Brain microvascular endothelial cell (primary cell): Measurements from ENCODE around the gene FAM222B.

Source experiments
- DNase-seq: peaks from one replicate; pipeline ENCODE4 v3.0.0-alpha.2; 2020
- H3K27ac ChIP-seq: fragments of 250-450 bp; sonication (Bioruptor Pico); 2 replicates; pipeline ENCODE4 v1.5.1; 2020; ENCODE audit warnings: mild to moderate bottlenecking, moderate library complexity
- H3K27me3 ChIP-seq: fragments of 250-450 bp; sonication (Bioruptor Pico); replicated peaks from 2 replicates; pipeline ENCODE4 v1.5.1; 2020; ENCODE audit warnings: mild to moderate bottlenecking
- H3K36me3 ChIP-seq: fragments of 250-450 bp; sonication (Bioruptor Pico); replicated peaks from 2 replicates; pipeline ENCODE4 v1.5.1; 2020; ENCODE audit warnings: mild to moderate bottlenecking
- H3K4me3 ChIP-seq: 2 replicates; pipeline ENCODE4 v1.5.1; 2011; ENCODE audit warnings: low read depth, mild to moderate bottlenecking, control low read depth, low read length, moderate library complexity
- CTCF ChIP-seq: IDR thresholded peaks from 2 replicates; pipeline ENCODE4 v1.5.1; 2011; ENCODE audit warnings: low read depth, mild to moderate bottlenecking, moderate library complexity, low read length, control low read depth, inconsistent platforms; ENCODE audit errors: missing control alignments
- in situ Hi-C: cut with HindIII; loops from 2 replicates; pipeline ENCODE4 v1.10.0; 2017; ENCODE audit warnings: low sequenced_read_pairs, low pct_ligation_motif_present

Gene FAM222B

GRCh38 chr17:28735242-28735722 is 107.3 kb downstream of the FAM222B start:
- TF ChIP-seq CTCF, result no peak
- in situ Hi-C loops, result no loop called here
- no peaks in the 10 kb centered on the region for H3K27me3 ChIP-seq
- peak; percentile 26 for DNase-seq
- no peak overlapping the region for H3K27ac ChIP-seq
- no peak overlapping the region for H3K4me3 ChIP-seq
- H3K36me3 ChIP-seq, result no peaks in the 10 kb centered on the region

GRCh38 chr17:28734712-28735241 is 107.8 kb downstream of the FAM222B start:
- DNase-seq, result no peak
- in situ Hi-C loops, result no loop called here
- no peak overlapping the region for H3K27ac ChIP-seq
- no peaks in the 10 kb centered on the region for H3K27me3 ChIP-seq
- TF ChIP-seq CTCF, result no peak
- no peaks in the 10 kb centered on the region for H3K36me3 ChIP-seq
- H3K4me3 ChIP-seq, result no peak overlapping the region

- Histone ChIP-seq H3K4me3 (no peak overlapping the region), H3K36me3 (no peaks in the 10 kb centered on the region), H3K27me3 (no peaks in the 10 kb centered on the region), H3K27ac (no peak overlapping the region)
- in situ Hi-C loops, result no loop called here
- DNase-seq, result no peak
- TF ChIP-seq CTCF, result no peak
Measured at GRCh38 chr17:28733346-28733745, 109.2 kb downstream of the FAM222B start.

- H3K4me3 ChIP-seq, result no peak overlapping the region
- in situ Hi-C loops, result no loop called here
- no peak for TF ChIP-seq CTCF
Measured at GRCh38 chr17:28729950-28730330, 112.7 kb downstream of the FAM222B start.

GRCh38 chr17:28728364-28729200 is 114.0 kb downstream of the FAM222B start, which contains the start of gene NEK8:
Gene NEK8, plus strand, starts transcription at chr17:28728788. Its CDS starts 26 bp downstream, at chr17:28728814.
- Histone ChIP-seq H3K27ac (peak within 1 kb of the TSS; percentile 74), H3K27me3 (no peaks in the 10 kb centered on the region), H3K4me3 (peak within 1 kb of the TSS; percentile 82), H3K36me3 (peaks cover 16% of the 10 kb centered on the region)
- DNase-seq, result peak; percentile 95
- TF ChIP-seq CTCF, result no peak
- in situ Hi-C loops, result no loop called here

More at GRCh38 chr17:28729950-28730330, 112.7 kb downstream of the FAM222B start:
- no peak for DNase-seq
- Histone ChIP-seq H3K27me3 (no peaks in the 10 kb centered on the region), H3K27ac (no peak overlapping the region), H3K36me3 (peaks cover 3% of the 10 kb centered on the region)
